ENCODE measurements around the gene RNF207.

GRCh38 chr1:6241887-6242740 lies 36.2 kb downstream of the RNF207 start:
- TF ChIP-seq ZNF503 (CRISPR knock-in tag; IDR thresholded peaks at IDR 0.05) (no peak), HIC2 (CRISPR knock-in tag; IDR thresholded peaks at IDR 0.05; ENCODE audit: low read depth) (no peak), ZNF3 (CRISPR knock-in tag; IDR thresholded peaks at IDR 0.05) (no peak), EP300 (IDR thresholded peaks at IDR 0.05; ENCODE audit: low read depth in 2 of 2, low read length in 2 of 2) (no peak), EP300 (CRISPR knock-in tag; IDR thresholded peaks at IDR 0.05; ENCODE audit: borderline replicate concordance) (no peak), FOXC1 (CRISPR knock-in tag; IDR thresholded peaks at IDR 0.05; ENCODE audit: borderline replicate concordance) (no peak), ZBTB7A (CRISPR knock-in tag; IDR thresholded peaks at IDR 0.05) (no peak), ZNF207 (IDR thresholded peaks at IDR 0.05; ENCODE audit: borderline replicate concordance) (no peak), MXI1 (IDR thresholded peaks at IDR 0.05; ENCODE audit: borderline replicate concordance, low read depth, low read length) (no peak), KLF9 (CRISPR knock-in tag; IDR thresholded peaks at IDR 0.05; ENCODE audit: low read depth) (no peak)
